IMR-90 (cell line): Measurements from ENCODE around the gene MBNL3. TPM values are rescaled to one million over a fixed set of nuclear protein-coding genes. Genes with fewer than 3 reads are reported as not detected.

ENCODE experiments used
- ATAC-seq: fragments of 200-7000 bp; cut with Tn5 transposase; 2 replicates; pipeline ENCODE4 v1.9.1; 2020; ENCODE audit warnings: low read depth, mild to moderate bottlenecking, moderate library complexity
- BruUV-seq: library from RNA; stranded (reverse); fragments of 400-500 nt; replicated peaks from 2 replicates; lab custom pipeline; 2021; lab: Mats Ljungman, UMichigan
- CTCF ChIA-PET: fragments of 300-600 bp; formaldehyde crosslinking; extraction: SDS; loops from one replicate; lab custom pipeline; 2021; ENCODE audit warnings: antibody characterized with exemption; lab: Yijun Ruan, JAX
- POLR2A ChIA-PET: fragments of 300-600 bp; sonication (Branson Sonifier 250); formaldehyde crosslinking; loops from one replicate; lab custom pipeline; 2022; ENCODE audit warnings: antibody characterized with exemption; ENCODE audit not compliant: unreplicated experiment; lab: Charles Lee
- DNase-seq: peaks from one replicate; pipeline ENCODE4 v3.0.0; 2013
- H2AFZ ChIP-seq: replicated peaks from 2 replicates; pipeline ENCODE3; 2013; ENCODE audit warnings: low read length, mild to moderate bottlenecking; ENCODE audit not compliant: poor library complexity
- H2AK5ac ChIP-seq: 2 replicates; pipeline ENCODE4 v1.6.1; 2013; ENCODE audit warnings: low read depth, low read length, inconsistent platforms
- H2AK9ac ChIP-seq: replicated peaks from 2 replicates; pipeline ENCODE3; 2013; ENCODE audit warnings: mild to moderate bottlenecking, low read depth, low read length, moderate library complexity; ENCODE audit not compliant: poor library complexity
- H2BK120ac ChIP-seq: 2 replicates; pipeline ENCODE4 v1.6.1; 2013; ENCODE audit warnings: low read depth, low read length, inconsistent platforms
- H2BK15ac ChIP-seq: 3 replicates; pipeline ENCODE4 v1.6.1; 2013; ENCODE audit warnings: low read depth, low read length, inconsistent platforms
- H2BK20ac ChIP-seq: 2 replicates; pipeline ENCODE4 v1.6.1; 2013; ENCODE audit warnings: low read depth, mild to moderate bottlenecking, inconsistent platforms, low read length, moderate library complexity
- H2BK5ac ChIP-seq: 2 replicates; pipeline ENCODE4 v1.6.1; 2013; ENCODE audit warnings: mild to moderate bottlenecking, low read depth, low read length, inconsistent platforms; ENCODE audit not compliant: poor library complexity, severe bottlenecking
- H3K14ac ChIP-seq: replicated peaks from 2 replicates; pipeline ENCODE4 v1.6.1; 2013; ENCODE audit warnings: low read depth, low read length, inconsistent platforms
- H3K18ac ChIP-seq: 2 replicates; pipeline ENCODE4 v1.6.1; 2013; ENCODE audit warnings: low read depth, low read length, control low read depth
- H3K23ac ChIP-seq: 2 replicates; pipeline ENCODE4 v1.6.1; 2013; ENCODE audit warnings: low read depth, low read length, inconsistent platforms
- H3K27ac ChIP-seq: 2 replicates; pipeline ENCODE4 v1.5.1; 2013; ENCODE audit warnings: mild to moderate bottlenecking, control low read depth, low read length; ENCODE audit not compliant: insufficient read depth
- H3K27me3 ChIP-seq: 2 replicates; pipeline ENCODE4 v1.6.1; 2013; ENCODE audit warnings: low read length; ENCODE audit not compliant: control insufficient read depth, insufficient read depth
- H3K36me3 ChIP-seq: 2 replicates; pipeline ENCODE4 v1.6.1; 2013; ENCODE audit warnings: low read length, mixed read lengths; ENCODE audit not compliant: control insufficient read depth, insufficient read depth
- H3K4ac ChIP-seq: 2 replicates; pipeline ENCODE4 v1.6.1; 2013; ENCODE audit warnings: low read depth, low read length, inconsistent platforms
- H3K4me1 ChIP-seq: 2 replicates; pipeline ENCODE4 v1.6.1; 2013; ENCODE audit warnings: low read length, mixed read lengths; ENCODE audit not compliant: control insufficient read depth, insufficient read depth
- H3K4me2 ChIP-seq: 2 replicates; pipeline ENCODE4 v1.6.1; 2013; ENCODE audit warnings: low read depth, mild to moderate bottlenecking, control low read depth, low read length, moderate library complexity
- H3K4me3 ChIP-seq: 2 replicates; pipeline ENCODE4 v1.5.1; 2013; ENCODE audit warnings: low read depth, mild to moderate bottlenecking, control low read depth, low read length, moderate library complexity; ENCODE audit not compliant: insufficient read depth
- H3K56ac ChIP-seq: 2 replicates; pipeline ENCODE4 v1.6.1; 2013; ENCODE audit warnings: low read length, inconsistent platforms; ENCODE audit not compliant: insufficient read depth; ENCODE audit errors: extremely low read depth
- H3K79me1 ChIP-seq, 2 experiments: 2 replicates each; pipeline ENCODE4 v1.6.1; 2013; ENCODE audit warnings: low read length in 2 of 2, inconsistent platforms in 1 of 2, low read depth in 1 of 2
- H3K9ac ChIP-seq: 2 replicates; pipeline ENCODE4 v1.6.1; 2013; ENCODE audit warnings: low read depth, low read length, control low read depth
- H3K9me1 ChIP-seq: 2 replicates; pipeline ENCODE4 v1.6.1; 2013; ENCODE audit warnings: low read length, inconsistent platforms; ENCODE audit not compliant: insufficient read depth
- H3K9me3 ChIP-seq: 2 replicates; pipeline ENCODE4 v1.6.1; 2013; ENCODE audit warnings: low read length; ENCODE audit not compliant: control insufficient read depth, insufficient read depth
- H4K20me1 ChIP-seq: 2 replicates; pipeline ENCODE4 v1.6.1; 2013; ENCODE audit warnings: low read length, inconsistent platforms; ENCODE audit not compliant: insufficient read depth
- H4K5ac ChIP-seq: 2 replicates; pipeline ENCODE4 v1.6.1; 2013; ENCODE audit warnings: mild to moderate bottlenecking, low read depth, low read length, control low read depth
- H4K8ac ChIP-seq, 2 experiments: 2 replicates each; pipeline ENCODE4 v1.6.1; 2013; ENCODE audit warnings: low read depth in 2 of 2, low read length in 2 of 2, control low read depth in 1 of 2, inconsistent platforms in 1 of 2
- H4K91ac ChIP-seq: 2 replicates; pipeline ENCODE4 v1.6.1; 2013; ENCODE audit warnings: low read depth, low read length, inconsistent platforms; ENCODE audit not compliant: insufficient read depth
- BHLHE40 ChIP-seq: fragments of 150-350 bp; IDR thresholded peaks from 2 replicates; pipeline ENCODE4 v1.6.1; 2016; ENCODE audit warnings: mild to moderate bottlenecking, low read depth, low read length
- CEBPB ChIP-seq: IDR thresholded peaks from 2 replicates; pipeline ENCODE4 v1.6.1; 2012; ENCODE audit warnings: low read depth, low read length, improper control_type of control experiment
- CHD1 ChIP-seq: IDR thresholded peaks from 2 replicates; pipeline ENCODE4 v1.6.1; 2012; ENCODE audit warnings: low read depth, low read length, improper control_type of control experiment
- CTCF ChIP-seq: conservative IDR thresholded peaks from 2 replicates; pipeline ENCODE4 v1.5.1; 2012; ENCODE audit warnings: mild to moderate bottlenecking, low read depth, low read length, improper control_type of control experiment
- ELK1 ChIP-seq: fragments of 150-350 bp; IDR thresholded peaks from 2 replicates; pipeline ENCODE4 v1.6.1; 2016; ENCODE audit warnings: low read depth, mild to moderate bottlenecking, low read length, moderate library complexity, borderline replicate concordance
- FOS ChIP-seq: fragments of 150-350 bp; IDR thresholded peaks from 2 replicates; pipeline ENCODE4 v1.6.1; 2016; ENCODE audit warnings: low read depth, low read length
- MAFK ChIP-seq: IDR thresholded peaks from 2 replicates; pipeline ENCODE4 v1.6.1; 2012; ENCODE audit warnings: low read depth, low read length, improper control_type of control experiment
- MAZ ChIP-seq: IDR thresholded peaks from 2 replicates; pipeline ENCODE4 v1.6.1; 2012; ENCODE audit warnings: low read depth, mild to moderate bottlenecking, low read length, improper control_type of control experiment, moderate library complexity, borderline replicate concordance
- MXI1 ChIP-seq: IDR thresholded peaks from 2 replicates; pipeline ENCODE4 v1.6.1; 2012; ENCODE audit warnings: low read depth, mild to moderate bottlenecking, low read length, moderate library complexity, borderline replicate concordance
- NFE2L2 ChIP-seq: fragments of 150-350 bp; IDR thresholded peaks from 2 replicates; pipeline ENCODE4 v1.6.1; 2016; ENCODE audit warnings: low read depth, mild to moderate bottlenecking, low read length
- POLR2A ChIP-seq: IDR thresholded peaks from 2 replicates; pipeline ENCODE4 v1.6.1; 2012; ENCODE audit warnings: mild to moderate bottlenecking, low read depth, low read length
- RAD21 ChIP-seq: IDR thresholded peaks from 2 replicates; pipeline ENCODE4 v1.6.1; 2012; ENCODE audit warnings: low read length, improper control_type of control experiment
- RCOR1 ChIP-seq: IDR thresholded peaks from 2 replicates; pipeline ENCODE4 v1.6.1; 2012; ENCODE audit warnings: mild to moderate bottlenecking, low read length, improper control_type of control experiment; ENCODE audit not compliant: insufficient replicate concordance
- RFX5 ChIP-seq: IDR thresholded peaks from 2 replicates; pipeline ENCODE4 v1.8.0; 2012; ENCODE audit warnings: low read depth, mild to moderate bottlenecking, low read length, moderate library complexity
- SMC3 ChIP-seq: fragments of 150-350 bp; IDR thresholded peaks from 2 replicates; pipeline ENCODE4 v1.6.1; 2016; ENCODE audit warnings: low read depth, mild to moderate bottlenecking, antibody characterized with exemption, low read length, moderate library complexity
- USF2 ChIP-seq: fragments of 150-350 bp; IDR thresholded peaks from 2 replicates; pipeline ENCODE4 v1.6.1; 2017; ENCODE audit warnings: mild to moderate bottlenecking, antibody characterized with exemption, low read length, low read depth
- WGBS, 2 experiments: methylation state at CpG; one replicate each; pipeline versions ENCODE4 v1.1.5 to v1.1.7; 2013; ENCODE audit warnings: missing lambda C conversion rate in 2 of 2; ENCODE audit not compliant: insufficient read length in 1 of 2; ENCODE audit errors: extremely low coverage in 2 of 2; 5-methylcytosine and 5-hydroxymethylcytosine counted together
- dilution Hi-C: fragments of 300-500 bp; cut with HindIII; formaldehyde crosslinking; loops from one replicate; pipeline ENCODE4 v1.14.3; 2018; ENCODE audit warnings: low sequenced_read_pairs; ENCODE audit not compliant: unreplicated experiment
- in situ Hi-C: fragments of 300-500 bp; cut with MboI; formaldehyde crosslinking; loops from 3 replicates; pipeline ENCODE4 v1.14.3; 2019; ENCODE audit warnings: low sequenced_read_pairs, inconsistent platforms, mixed read lengths
- intact Hi-C: fragments of 100-400 bp; cut with micrococcal nuclease; formaldehyde crosslinking; loops from 2 replicates; pipeline ENCODE4 v1.10.0; 2022
- polyA plus RNA-seq, 3 experiments: library from polyadenylated mRNA; depleted of rRNA; stranded (reverse); fragments of >200 nt; gene quantifications; 2 replicates each; pipeline ENCODE4 v1.2.3, GENCODE V29; 2012; ENCODE audit warnings: low replicate concordance in 1 of 3
- total RNA-seq: library from RNA; depleted of rRNA; stranded (reverse); fragments of >200 nt; gene quantifications from 2 replicates; pipeline ENCODE4 v1.2.3, GENCODE V29; 2012

MBNL3 gene
- total and polyA plus RNA-seq, 2 of the 4 experiments (the other 2 are of a cell fraction): 0.32 to 1.1 TPM

- DNase-seq: no peak
- in situ Hi-C loops (no loop called here), dilution Hi-C loops (no loop called here), intact Hi-C loops (no loop called here)
- no peak overlapping the region for H4K5ac ChIP-seq
- H3K9ac ChIP-seq: no peak overlapping the region
- CTCF ChIA-PET: no interaction called here
- no peak overlapping the region for H2AK5ac ChIP-seq
- H3K23ac ChIP-seq: no peak overlapping the region
- H2BK15ac ChIP-seq: no peak overlapping the region
- POLR2A ChIA-PET: no interaction called here
- WGBS, 2 experiments: no CpG with 5 or more reads among the region's 2 CpGs
- no peak overlapping the region for H2BK120ac ChIP-seq
- no peak overlapping the region for H3K4ac ChIP-seq
- no peak overlapping the region for H2BK5ac ChIP-seq
- H2AFZ ChIP-seq: no peak overlapping the region
- no peak overlapping the region for H3K14ac ChIP-seq
- no peak overlapping the region for H3K27ac ChIP-seq
- no peak overlapping the region for H3K56ac ChIP-seq
- H3K9me1 ChIP-seq: no peaks in the 10 kb centered on the region
- TF ChIP-seq MAFK (no peak), USF2 (no peak), POLR2A (no peak), ELK1 (no peak), BHLHE40 (no peak), MAZ (no peak), NFE2L2 (no peak), CTCF (no peak), CEBPB (no peak), RCOR1 (no peak), RFX5 (no peak), MXI1 (no peak), FOS (no peak), CHD1 (no peak), SMC3 (no peak), RAD21 (no peak)
- no peaks in the 10 kb centered on the region for H4K20me1 ChIP-seq
- H3K18ac ChIP-seq: no peak overlapping the region
- no peaks in the 10 kb centered on the region for H3K4me1 ChIP-seq
- no peaks in the 10 kb centered on the region for H3K79me1 ChIP-seq
- H3K4me3 ChIP-seq: no peak overlapping the region
- BruUV-seq: no TSS peak
- no peak overlapping the region for H2AK9ac ChIP-seq
- no peak overlapping the region for H4K8ac ChIP-seq
- H3K4me2 ChIP-seq: no peak overlapping the region
- H4K91ac ChIP-seq: no peak overlapping the region
- H3K36me3 ChIP-seq: no peaks in the 10 kb centered on the region
- H3K27me3 ChIP-seq: no peaks in the 10 kb centered on the region; the same call in 1 of the 2 replicates
- ATAC-seq: no peak
- H3K9me3 ChIP-seq: no peaks in the 10 kb centered on the region
- no peak overlapping the region for H2BK20ac ChIP-seq
These were observed 119.1 kb downstream of the MBNL3 start for GRCh38 chrX:132369617-132370326.
